Gastroesophageal sphincter (tissue), 3 donors: ENCODE measurements around the gene HBQ1.

Experiments
- POLR2A ChIP-seq, 2 donors: fragments of 450-650 bp; IDR thresholded peaks; one replicate each; pipeline ENCODE4 v1.6.1; 2017; ENCODE audit warnings: antibody characterized with exemption in 2 of 2, mild to moderate bottlenecking in 2 of 2, moderate library complexity in 1 of 2
- TF ChIP-seq, protein P1 (sequence below), 4 experiments: fragments of 200-600 bp in 2 of 4; fragments of 450-650 bp in 2 of 4; sonication (generic) in 1 of 4; IDR thresholded peaks; one replicate each; pipeline ENCODE4 v1.5.1; 2017 to 2019; ENCODE audit warnings: antibody characterized with exemption in 4 of 4, mild to moderate bottlenecking in 2 of 4, moderate library complexity in 2 of 4

DNA sequence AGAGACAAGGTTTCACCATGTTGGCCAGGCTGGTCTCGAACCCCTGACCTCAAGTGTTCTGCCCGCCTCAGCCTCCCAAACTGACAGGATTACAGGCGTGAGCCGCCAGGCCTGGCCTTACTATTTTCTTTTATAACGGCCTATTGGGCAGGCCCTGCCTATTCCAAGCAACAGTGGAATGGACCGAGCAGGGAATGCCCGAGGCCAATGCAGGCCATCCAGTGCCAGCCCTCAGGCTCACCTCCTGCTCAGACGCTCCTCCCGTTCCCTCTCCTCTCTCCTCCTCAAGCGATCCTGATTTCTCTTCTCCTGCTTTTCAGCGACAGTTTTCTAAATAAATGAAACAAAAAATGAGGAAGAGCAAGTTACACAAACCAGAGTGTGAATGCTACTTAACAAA is 12.4 kb downstream of the HBQ1 start:
- TF ChIP-seq POLR2A (IDR thresholded peaks at IDR 0.05), result no peak
- TF ChIP-seq, protein P1, sequence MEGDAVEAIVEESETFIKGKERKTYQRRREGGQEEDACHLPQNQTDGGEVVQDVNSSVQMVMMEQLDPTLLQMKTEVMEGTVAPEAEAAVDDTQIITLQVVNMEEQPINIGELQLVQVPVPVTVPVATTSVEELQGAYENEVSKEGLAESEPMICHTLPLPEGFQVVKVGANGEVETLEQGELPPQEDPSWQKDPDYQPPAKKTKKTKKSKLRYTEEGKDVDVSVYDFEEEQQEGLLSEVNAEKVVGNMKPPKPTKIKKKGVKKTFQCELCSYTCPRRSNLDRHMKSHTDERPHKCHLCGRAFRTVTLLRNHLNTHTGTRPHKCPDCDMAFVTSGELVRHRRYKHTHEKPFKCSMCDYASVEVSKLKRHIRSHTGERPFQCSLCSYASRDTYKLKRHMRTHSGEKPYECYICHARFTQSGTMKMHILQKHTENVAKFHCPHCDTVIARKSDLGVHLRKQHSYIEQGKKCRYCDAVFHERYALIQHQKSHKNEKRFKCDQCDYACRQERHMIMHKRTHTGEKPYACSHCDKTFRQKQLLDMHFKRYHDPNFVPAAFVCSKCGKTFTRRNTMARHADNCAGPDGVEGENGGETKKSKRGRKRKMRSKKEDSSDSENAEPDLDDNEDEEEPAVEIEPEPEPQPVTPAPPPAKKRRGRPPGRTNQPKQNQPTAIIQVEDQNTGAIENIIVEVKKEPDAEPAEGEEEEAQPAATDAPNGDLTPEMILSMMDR (IDR thresholded peaks at IDR 0.05), result no peak
